DMS79 treated with DMSO at 0.1 percent for 48 hours (cell line): ENCODE data around the gene GPR37L1.
A peak's percentile ranks its signal among the peaks of the same experiment; 100 is the strongest.
"Not testable (repeated sequence)": the region's sequence is repeated elsewhere in the genome, so short reads cannot be mapped to it uniquely, and the experiment has no call there.

Experiments used
- DNase-seq: peaks from one replicate; lab custom pipeline; 2025; lab: John Stamatoyannopoulos, UW

The GPR37L1 gene

DNA sequence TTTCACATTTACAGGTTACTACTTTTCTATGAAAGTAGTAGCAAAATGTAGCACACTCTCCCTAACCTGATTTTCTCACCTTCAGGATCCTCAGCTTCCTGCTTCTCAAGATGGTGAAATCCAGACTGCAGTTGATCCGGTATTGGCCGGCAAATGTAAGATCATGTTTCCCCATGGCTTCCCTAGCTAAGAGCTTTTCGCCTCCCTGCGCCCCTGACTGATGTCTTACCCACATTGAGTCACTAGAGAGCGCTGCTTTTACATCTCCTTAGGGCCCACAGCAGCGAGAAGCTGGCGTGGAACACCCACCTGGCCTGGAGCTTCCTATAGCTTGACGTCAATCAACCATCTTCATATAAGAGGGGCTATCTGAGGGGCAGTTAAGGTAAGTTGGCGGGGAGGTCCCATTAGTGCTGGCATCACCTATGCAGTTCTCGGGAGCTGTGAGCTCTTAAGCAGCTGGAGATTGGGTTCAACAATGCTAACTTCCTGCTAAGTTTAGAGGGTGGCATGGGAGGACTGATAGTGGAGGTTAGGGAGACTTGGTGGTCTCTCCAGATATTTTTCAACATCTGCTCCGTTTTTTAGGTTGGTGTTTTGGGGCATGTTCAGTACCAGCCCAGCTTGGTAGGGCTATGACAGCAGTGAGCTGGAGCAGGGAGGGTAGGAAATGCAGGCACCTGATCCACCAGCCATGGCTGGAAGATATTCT, 32.2 kb downstream of the GPR37L1 start:
- peak; percentile 33 for DNase-seq

DNA sequence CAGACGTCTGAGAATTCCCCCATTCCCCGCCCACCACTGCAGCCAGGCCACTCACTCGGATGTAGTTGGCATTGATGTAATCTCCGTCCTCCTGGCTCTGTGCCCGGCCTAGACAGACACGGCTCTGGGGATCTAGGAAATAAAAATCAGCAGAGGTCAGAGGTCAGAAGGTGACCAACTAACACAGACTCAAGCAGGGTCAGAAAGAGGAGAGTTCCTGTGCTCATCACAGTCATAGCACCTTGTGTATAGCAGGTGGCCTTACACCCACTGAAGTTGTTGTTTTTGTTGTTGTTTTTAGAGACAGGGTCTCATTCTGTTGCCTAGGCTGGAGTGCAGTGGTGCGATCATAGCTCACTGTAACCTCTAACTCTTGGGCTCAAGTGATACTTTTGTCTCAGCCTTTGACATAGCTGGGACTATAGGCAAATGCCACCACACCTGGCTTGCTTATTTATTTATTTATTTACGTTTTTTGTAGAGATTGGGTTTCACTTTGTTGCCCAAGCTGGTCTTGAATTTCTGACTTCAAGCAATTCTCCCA, 32.8 kb downstream of the GPR37L1 start:
- DNase-seq = peak; percentile 27

DNA sequence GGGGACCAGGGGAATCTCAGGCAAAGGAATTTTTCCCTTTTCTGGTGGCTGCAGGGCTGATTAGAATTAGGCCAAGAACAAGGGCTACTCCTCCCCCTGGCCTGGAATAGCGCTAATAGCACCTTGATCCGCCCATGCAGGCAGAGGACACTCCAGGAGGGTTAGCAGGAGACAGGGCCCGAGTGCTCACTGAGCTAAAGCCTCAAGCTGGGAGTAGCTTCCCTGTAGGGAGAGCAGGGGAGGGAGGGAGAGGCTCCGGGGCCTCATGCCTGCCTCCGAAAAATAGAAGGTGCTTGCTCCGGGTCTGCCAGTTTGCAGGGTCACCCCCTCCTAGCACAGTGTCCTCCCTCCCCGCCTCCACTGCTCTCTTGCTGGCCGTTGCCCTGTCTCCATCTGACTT, 33.9 kb downstream of the GPR37L1 start:
- DNase-seq = no peak

DNA sequence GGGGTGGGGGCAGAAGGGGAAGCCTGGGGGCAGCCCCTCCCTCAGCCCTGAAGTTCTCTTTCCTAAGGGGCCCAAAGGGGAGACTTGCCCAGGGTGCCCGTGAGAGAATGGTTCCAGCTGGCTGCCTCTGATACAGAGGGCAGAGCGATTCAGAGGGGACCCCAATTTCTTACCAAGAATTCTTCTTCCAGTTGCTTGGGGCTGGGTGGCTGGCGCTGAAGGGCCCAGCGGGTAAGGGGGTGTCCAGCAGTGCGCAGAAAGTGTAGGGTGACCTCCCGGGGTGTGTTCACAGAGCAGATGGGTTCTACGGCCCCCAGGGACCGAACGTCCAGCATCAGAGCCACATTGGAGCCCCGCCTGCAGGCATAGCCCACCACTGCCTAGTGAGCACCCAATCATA, 35.2 kb downstream of the GPR37L1 start:
- DNase-seq = no peak

DNA sequence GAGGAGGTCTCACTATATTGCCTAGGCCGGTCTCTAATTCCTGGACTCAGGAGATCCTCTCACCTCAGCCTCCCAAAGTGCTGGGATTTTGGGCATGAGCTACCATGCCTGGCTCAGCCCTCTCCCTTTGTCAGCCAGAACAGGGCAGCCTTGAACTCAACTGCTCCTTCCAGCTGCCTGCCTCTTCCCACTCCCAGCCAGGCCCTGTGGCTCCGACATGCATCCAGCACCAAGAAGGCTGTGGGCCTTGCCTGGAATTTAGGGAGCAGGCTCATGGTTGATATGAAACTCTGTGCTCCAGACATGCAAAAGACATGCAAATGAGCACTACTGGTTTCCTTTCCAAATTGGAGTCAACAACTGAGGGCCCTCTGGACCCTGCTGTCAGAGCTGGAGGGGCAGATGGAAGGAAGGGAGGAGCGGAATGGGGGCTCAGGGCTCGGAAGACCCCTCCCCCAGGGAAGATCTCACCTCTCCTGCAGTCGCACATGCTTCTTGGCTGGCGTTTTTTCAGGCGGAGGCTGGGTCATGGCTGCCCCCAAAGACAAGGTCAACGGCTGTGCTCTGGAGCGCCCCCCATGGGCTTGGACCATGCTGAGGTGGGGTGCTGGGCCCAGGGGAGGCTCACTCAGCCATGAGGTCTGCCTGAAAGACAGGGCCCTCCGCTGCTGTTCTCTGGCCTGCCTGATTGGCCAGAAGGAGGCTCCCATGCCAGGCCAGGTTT, 36.3 kb downstream of the GPR37L1 start:
- no peak for DNase-seq

DNA sequence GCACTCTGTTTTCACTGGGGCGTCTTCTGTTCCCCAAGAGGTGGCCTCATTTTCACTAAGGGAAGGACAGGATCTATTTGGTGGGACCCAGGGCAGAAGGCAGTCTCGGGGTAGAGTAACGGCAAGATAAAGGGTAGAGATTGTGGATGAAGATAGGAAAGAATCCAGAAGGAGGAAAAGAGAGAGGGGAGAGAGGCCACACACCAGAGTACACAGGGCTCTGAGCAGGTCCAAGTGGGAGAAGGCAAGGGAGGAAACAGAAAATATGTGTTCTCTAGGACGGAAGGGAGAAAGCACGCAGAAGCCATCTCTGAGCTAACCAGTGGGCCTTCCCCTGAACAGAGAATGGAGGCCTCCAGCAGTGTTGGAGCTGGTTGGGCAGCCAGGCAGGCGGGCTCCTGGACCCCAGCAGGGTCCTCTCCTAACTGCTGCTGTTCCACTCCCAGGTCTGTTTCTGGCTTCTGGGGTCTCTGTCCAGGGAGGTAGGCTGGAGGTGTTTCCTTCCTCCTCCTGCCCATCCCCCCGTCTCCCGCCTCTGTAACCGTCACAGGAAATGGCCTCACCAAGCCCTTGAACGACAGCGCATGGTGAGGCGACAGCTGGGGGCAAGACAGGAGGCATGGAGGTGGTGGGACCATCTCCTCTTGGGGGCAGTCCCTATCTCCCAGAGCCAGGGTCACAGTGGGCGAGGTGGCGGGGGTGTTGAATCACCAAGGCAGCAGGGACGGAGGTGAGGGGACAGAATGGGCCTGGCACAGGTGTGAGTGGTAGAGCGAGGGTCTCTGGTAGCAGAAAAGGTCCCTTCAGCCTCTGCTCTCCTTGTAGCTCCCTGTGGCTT, 37.0 kb downstream of the GPR37L1 start:
- no peak for DNase-seq

DNA sequence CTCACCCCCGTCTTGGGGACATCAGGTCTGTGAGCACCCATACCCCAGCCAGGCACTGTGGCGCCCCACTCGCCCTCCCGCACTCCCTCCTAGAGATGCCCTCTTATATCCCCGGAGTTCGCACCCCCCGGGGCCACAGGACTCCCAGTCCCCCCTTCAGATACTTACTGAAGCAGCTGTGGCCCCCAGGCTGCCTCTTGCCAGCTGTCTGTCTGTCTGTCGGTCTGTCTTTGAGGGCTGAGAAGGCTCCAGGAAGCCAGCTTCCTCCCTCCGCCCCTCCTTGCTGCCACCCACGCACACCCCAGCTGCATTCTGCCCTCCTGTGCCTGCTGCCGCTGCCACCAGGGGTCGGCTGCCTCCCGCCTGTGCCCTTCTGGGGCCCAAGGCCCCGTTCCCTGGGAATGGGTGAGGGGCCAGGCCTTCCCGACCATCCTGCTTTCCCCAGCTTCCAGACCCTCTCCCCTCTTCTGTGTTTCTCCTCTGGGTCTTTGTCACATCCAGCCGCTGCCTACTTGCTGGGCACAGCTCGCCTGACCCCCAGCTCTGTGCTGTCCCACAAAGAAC, 37.7 kb downstream of the GPR37L1 start, which contains the start of gene PTPN7:
PTPN7 (minus strand) TSS at position 226 of the 564 bp plus-strand sequence. CDS start 1,200 bp downstream, outside the sequence.
- DNase-seq = no peak

DNA sequence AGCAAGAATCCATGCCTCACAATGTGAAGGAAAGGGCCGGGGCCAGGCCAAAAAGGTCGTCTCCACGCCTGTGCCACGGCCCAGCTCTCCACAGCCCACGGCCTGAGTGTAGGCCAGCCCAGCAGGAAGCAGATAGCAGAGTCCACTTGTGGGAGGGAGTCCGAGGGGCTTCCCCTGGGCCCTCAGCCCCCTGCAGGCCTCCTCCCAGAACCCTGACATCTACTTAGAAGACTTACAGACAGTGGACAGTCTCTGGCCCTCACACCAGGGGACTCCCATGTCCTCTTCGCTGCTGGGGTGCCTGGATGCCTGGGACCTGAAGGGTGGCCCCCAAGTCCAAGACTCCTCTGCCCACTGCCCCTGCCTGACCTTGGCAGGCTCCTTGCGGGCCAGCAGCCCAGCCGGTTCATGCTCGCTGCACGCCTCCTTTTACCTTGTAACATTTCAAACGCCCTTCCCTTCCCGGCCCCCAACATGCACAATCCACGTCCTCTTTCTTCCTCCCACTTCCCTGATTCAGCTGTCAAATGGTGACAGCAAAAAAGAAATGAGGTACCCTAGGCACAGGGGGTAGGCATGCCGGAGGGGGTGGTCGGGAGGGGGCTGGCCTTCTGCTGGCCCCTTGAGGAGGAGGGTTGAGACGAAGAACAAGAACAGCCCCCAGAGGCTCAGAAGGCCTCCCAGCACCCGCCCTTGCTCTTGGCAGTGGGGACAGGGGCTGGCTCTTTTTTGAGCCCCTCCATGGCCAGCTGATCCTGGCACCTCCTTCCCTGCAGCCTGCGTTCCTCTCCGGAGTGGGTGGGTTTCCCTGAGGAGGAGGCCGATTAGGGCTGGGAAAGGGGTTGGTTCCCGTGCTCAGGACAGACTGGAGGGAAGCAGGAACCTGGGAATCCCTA, 38.7 kb downstream of the GPR37L1 start:
- DNase-seq = no peak

DNA sequence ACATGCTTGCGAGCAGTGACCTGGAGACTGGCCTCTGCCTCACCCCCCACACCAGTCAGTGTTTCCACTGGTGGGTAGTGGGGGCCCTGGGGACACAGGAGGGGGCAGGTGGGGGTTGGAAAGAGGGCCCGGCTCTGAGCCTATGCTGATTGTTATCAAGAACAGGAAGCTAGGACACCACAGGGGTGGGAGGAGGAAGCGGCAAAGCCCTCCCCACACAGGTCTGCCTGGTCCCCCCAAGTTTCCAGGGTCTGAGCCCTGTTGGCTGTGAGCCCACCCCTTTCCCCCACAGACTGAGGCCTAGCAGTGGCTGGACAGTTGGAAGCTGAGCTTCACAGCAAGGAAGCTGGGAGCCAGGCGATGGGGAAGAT, 39.3 kb downstream of the GPR37L1 start:
- DNase-seq = no peak

DNA sequence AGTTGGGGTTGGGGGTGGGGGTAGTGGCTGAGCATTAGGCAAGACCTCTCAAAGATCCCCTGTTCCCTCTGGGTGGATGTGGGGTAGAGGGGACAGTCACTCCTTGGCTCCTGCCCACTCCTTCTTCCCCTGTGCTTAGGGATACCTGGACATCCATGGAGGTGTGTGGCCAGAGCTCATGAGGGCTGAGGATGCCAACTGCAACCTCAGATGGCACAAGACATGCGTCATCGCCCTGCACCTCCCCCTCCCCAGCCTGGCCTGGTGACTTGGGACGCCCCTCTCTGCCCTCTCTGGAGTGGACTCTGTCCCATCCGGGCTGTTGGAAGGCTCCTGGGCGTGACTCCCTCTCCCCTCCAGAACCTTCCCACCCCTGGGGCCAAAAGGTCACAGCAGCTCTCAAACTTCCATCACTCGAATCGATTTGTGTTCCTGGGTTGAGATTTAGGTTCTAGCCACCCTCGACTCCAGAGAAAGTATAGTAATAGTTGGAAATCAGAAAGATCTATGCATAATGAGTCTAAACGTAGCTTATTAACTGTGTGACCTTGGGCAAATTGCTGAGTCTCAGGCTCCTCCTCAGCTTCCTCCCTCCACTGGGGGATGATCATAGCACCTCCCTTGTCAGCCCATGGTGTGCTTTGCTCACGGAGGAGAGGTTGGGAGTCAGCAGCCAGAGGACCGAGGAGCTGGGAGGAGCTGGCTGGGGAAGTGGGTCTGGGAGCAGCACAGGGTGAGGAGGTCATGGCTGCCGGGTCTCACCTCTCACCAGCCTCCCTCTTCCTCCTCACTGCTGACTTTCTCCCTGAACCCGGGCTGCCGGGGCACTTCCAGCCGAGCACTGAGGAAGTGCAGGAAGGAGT, 39.9 kb downstream of the GPR37L1 start:
- no peak for DNase-seq

DNA sequence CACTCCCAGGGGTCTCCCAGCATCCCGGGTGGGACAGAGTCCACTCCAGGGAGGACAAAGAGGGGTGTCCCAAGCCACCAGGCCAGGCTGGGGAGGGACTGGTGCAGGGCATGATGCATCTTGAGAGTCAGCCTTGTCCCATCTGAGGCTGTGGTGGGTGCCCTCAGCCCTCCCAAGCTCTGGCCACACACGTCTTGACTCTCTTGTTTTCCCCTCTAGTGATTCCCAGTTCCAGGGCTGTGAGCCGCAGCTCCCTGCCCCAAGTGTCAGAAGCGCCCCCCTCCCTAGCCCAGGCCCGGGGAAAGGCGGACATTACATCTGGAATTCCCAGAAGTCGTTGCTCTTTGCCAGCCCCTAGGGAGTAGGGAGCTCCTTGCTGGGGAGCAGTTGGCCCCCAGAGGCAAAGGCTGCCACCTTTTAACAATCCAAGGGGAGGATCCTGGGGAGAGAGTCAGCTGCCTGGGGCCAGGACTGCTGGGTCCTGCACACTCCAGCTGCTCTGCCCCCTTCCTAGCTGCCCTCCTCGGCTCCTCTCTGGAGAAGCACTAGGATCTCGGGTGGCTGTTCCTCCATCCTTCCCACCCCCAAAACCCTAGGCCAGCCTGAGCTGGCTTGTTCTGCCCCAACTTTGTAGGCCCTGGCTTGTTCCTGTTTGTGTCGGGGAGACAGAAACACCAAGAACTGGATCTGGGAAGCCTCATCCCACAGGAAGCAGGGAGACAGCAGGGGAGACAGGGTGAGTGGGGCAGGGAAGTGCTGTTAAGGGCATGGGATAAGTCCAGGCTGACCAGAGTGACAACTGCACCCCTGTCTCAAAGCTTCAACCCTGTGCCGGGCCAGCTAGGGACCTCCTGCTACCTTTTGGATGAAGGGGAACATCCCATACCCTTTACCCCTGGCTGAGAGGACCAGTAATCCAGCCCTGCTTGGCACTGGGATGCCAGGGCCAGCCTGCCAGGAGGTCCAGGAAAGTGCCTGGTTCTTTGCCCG, 40.9 kb downstream of the GPR37L1 start:
- DNase-seq = no peak

DNA sequence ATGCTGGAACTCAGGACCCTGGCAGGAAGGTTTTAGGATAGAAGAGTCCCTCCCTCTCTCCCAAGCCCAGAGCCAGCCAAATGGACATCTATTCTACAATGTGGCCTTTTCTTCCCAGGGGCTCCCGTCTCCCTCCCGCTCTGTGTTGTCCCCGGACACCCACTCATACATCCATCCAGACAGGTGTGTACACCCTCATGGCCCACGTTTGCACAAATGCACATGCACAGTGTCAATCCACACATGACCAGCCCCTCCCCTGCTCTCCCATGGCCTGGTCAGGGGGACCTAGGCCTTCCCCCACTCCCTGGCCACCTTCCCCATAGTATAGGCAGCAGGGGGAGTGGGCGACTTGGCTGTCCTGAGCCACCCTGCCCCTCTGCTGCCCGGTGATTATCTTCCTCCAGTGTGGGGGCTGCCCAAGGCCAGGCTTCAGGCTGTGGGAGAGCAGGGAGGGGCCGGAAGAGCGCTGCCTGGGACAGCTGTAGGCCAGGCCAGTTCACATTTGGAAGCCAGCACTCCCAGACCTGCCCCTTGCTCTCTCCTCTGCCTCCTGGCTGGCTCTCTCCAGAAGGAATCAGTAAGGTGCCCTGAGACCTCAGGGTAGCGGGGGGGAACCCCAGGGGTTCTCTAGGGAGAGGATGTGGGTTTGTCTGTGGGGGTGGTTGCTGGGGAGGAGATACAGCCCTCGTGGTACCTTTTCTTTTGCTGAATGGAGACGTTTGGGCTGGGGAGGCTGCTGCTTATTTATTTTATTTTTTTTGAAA, 41.7 kb downstream of the GPR37L1 start:
- no peak for DNase-seq

DNA sequence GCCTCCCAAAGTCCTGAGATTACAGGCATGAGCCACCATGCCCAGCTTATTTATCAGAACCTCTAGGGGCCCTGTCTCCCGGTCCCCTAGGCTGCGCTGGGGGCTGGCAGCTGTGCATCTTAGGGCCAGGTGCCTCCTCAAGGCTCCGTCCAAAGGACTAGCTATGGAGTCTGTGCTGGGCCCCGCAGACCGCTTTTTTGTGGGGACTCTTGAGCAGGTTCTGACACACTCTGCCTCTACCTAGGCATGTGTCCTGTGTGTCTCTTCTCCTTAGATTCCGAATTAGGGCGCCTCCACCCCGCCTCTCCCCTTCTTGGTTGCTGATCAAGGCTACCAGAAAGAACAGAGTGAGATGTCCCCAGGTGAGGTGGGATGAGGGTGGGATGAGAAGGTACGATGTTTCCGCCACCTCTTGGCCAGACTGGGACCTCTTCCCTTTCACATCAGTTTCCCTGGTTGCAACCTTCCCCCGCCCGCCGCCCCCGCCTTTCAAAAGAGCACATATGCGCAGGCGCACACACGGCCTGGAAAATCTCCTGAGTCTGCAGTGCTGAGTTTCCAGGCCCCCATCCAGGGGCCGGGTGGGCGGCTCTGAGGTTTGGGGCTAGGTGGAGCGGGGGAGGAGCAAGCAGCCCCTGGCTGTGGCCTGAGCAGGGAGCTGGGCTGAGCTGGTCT, 42.7 kb downstream of the GPR37L1 start:
- no peak for DNase-seq

DNA sequence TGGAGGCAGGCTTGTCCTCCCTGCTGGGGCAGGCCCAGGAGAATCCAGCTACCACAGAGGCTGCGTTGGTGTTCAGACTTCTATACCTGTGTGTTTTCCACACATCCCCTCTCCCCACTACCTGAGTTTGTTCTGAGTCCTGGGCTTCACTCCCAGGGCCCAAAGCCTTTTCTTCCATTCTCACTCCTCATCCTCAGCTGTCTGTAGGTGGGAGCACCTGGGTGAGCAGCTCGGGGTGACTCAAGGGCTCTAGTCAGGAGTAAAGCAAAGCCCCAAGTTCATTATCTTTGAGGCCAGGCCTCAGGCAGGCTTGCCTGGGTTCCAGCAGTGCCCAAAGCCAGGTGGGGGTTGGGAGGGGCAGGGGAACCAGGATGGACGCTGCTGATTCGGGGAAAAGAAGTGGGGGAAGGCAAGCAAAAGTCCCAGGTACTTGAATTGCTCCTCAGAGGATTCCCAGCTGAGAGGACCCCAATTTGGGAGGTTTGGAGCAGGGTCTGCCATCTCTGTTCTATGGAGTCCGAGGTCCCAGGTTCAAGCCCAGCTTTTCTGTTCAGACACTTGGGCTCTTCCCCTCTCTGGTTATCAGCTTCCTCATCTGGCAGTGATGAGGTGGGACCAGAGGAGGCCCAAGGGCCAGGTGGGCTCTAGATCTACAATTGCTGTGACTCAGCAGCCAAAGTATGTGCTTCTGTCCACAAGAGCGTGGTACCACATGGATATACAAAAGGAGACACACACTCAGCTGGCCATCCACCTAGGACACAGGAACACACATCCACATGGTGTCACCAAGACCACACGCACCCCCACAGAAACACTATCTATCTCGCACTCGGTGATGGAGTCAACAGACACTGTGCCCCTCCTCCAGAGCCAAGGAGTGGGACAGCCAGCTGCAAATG, 43.5 kb downstream of the GPR37L1 start:
- no peak for DNase-seq

DNA sequence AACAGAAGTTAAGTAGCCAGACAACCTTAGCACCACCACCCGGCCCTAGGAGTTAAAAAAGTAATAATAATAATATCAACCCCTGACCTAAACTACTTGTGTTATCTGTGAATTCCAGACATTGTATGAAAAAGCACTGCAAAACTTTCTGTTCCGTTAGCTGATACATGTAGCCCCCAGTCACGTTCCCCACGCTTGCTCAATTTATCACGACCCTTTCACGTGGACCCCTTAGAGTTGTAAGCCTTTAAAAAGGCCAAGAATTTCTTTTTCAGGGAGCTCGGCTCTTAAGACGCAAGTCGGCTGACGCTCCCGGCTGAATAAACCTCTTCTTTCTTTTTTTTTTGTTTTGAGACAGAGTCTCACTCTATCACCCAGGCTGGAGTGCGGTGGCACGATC, 44.3 kb downstream of the GPR37L1 start:
- DNase-seq = not testable (repeated sequence)

DNA sequence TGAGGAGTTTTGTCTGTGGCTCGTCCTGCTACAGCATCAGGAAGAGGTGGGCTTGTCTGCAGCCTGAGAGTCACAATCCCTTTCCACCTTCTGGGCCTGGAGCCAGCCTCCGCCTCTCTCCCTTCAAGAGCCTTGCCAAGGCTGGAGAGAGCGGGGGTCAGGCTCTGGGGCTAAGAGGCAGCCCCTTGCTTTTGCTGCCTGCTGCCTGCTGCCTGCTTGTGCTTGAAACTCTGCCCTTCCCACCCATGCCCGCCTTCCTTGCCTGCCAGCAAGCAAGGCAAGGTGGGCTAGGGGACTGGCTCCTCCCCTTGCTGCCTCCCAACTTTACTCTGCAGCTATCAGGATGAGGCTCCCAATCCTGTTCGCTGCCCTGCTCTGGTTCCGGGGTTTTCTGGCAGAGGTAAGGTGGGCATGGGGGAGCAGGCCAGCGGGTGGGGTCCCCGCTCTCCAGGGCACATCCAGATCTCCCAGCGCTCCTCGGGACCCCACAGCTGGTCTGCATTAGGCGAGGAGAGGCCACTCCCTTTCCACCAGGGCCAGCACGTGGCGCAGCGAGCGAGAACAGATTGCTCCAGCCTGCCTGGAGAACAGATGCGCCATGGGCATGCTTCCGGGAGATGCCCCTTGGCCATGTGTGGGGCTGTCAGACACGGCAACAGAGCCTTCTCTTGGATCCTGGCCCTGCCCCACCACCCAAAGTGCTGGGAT, 45.1 kb downstream of the GPR37L1 start:
- peak; percentile 88 for DNase-seq
